ENCODE measurements around the gene FIGNL1. TPM values are rescaled to one million over a fixed set of nuclear protein-coding genes. Genes with fewer than 3 reads are reported as not detected.

Gene FIGNL1
- polyA plus RNA-seq, 2 of the 4 experiments (the other 2 are of a cell fraction): 25.4 to 27.9 TPM

DNA sequence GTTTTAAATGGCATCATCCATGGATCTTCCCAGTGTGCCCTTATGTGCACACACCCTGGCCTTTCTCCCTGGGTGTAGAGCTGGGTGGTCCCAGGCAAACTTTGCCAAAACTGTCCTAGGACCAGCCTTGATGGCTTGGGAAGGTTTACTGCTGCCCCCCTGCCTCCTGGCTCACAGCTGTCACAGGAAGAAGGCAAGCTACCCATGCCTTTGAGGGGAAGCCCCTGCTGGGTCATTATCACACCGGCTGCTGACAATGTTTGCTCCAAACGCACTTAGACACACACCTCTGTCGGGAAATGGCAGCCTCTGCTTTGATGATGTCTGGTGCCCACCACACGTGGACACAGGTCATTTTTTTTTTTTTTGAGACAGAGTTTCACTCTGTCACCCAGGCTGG lies 25.2 kb upstream of the FIGNL1 start (continued):
- TF ChIP-seq PBX3 (IDR thresholded peaks at IDR 0.05): no peak
- no peak for TF ChIP-seq HOXA7 (CRISPR knock-in tag; IDR thresholded peaks at IDR 0.05)
- no peak for TF ChIP-seq EHMT2 (IDR thresholded peaks at IDR 0.05; ENCODE audit: low read depth)
- TF ChIP-seq CBX2 (IDR thresholded peaks at IDR 0.05; ENCODE audit: borderline replicate concordance, low read depth): no peak

DNA sequence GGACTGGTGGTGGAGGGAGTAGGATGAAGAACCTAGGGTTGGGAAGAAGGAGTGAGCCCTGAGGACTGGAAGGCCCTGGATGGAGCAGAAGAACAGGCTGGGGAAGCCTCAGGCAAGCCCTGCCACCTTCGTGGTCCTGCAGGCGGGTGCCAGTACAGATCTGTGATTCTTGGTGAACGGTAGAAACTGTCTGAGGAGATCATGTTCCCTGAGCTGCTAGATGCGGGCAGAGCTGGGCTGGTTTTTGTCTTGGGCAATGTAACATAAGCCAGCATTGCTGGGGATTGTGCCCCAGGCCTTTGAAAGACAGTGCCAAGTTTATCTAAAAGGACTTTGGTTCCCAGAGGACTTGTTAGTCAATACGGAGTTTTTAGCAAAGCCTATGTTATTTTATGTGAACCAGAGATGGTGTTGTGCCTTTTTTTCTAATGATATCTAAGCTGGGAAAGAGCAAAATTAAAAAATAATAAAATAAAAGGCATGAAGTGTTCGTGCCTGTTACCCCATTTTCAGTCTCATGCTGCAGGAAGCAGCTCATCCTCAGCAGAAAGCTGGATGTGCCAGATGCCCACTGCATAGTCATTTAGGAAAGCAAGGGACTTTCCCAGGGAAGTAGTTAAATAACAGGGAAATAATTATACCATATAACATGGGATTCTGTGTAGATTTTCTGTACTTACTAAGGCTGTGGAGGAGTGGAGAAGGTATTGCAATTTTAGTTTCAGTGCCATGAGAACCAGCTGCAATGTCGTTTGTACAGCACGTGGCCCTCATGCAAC lies 24.4 kb upstream of the FIGNL1 start:
- 52% methylated on average over 8 of the region's 8 CpGs for WGBS (ENCODE audit: missing lambda C conversion rate)
- Histone ChIP-seq H3K9me3 (no peaks in the 10 kb centered on the region), H3K4me3 (no peak overlapping the region), H3K4me2 (no peak overlapping the region), H3K27ac (no peak overlapping the region), H3K4me1 (no peaks in the 10 kb centered on the region)
- TF ChIP-seq KDM5A (IDR thresholded peaks at IDR 0.05) (no peak), HOXA7 (CRISPR knock-in tag; IDR thresholded peaks at IDR 0.05) (no peak), PBX3 (IDR thresholded peaks at IDR 0.05) (no peak), BHLHE40 (IDR thresholded peaks at IDR 0.05; ENCODE audit: low read depth, low read length) (no peak), HDAC2 (IDR thresholded peaks at IDR 0.05) (no peak), CHD4 (IDR thresholded peaks at IDR 0.05; ENCODE audit: borderline replicate concordance) (no peak), EP300 (IDR thresholded peaks at IDR 0.05) (no peak), JUNB (IDR thresholded peaks at IDR 0.05) (no peak), SMC3 (IDR thresholded peaks at IDR 0.05) (no peak), RFX5 (IDR thresholded peaks at IDR 0.05) (no peak), MAX (IDR thresholded peaks at IDR 0.05) (no peak), MAZ (IDR thresholded peaks at IDR 0.05; ENCODE audit: borderline replicate concordance, low read depth, low read length) (no peak), SREBF2 (IDR thresholded peaks at IDR 0.05) (no peak), EHF (CRISPR knock-in tag; IDR thresholded peaks at IDR 0.05) (no peak), FOSB (CRISPR knock-in tag; IDR thresholded peaks at IDR 0.05) (no peak), ZNF302 (CRISPR knock-in tag; IDR thresholded peaks at IDR 0.05) (no peak), MAFK (IDR thresholded peaks at IDR 0.05; ENCODE audit: partially characterized antibody) (no peak), CTCF (IDR thresholded peaks at IDR 0.05) (no peak)
- TF ChIP-seq, protein P1, sequence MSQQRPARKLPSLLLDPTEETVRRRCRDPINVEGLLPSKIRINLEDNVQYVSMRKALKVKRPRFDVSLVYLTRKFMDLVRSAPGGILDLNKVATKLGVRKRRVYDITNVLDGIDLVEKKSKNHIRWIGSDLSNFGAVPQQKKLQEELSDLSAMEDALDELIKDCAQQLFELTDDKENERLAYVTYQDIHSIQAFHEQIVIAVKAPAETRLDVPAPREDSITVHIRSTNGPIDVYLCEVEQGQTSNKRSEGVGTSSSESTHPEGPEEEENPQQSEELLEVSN (IDR thresholded peaks at IDR 0.05; ENCODE audit: borderline replicate concordance, low read depth): no peak
- no peak for DNase-seq (ENCODE audit: low read depth in 1 of 2, low spot score in 1 of 2)
- no peak for FAIRE-seq
- no peak for ATAC-seq
- POLR2A ChIA-PET: no interaction called here
- CTCF ChIA-PET: interaction anchor here (0.7 to 11.4 kb wide), 7 partner anchors 10 to 686 kb away, joined by 3 to 145 read pairs (median 4); no protein-coding TSS in a partner anchor
